Mucosa of descending colon (tissue), 3 donors: Measurements from ENCODE around the gene FAM118A. TPM values are rescaled to one million over a fixed set of nuclear protein-coding genes. Genes with fewer than 3 reads are reported as not detected.

ENCODE experiments used
- ATAC-seq: fragments of 200-7000 bp; cut with Tn5 transposase; one replicate; pipeline ENCODE4 v1.9.1; 2020; ENCODE audit warnings: mild to moderate bottlenecking, moderate library complexity
- DNase-seq, 3 donors: peaks; one replicate each; pipeline ENCODE4 v3.0.0-alpha.2; 2020
- H3K36me3 ChIP-seq: fragments of 200-600 bp; one replicate; pipeline ENCODE4 v1.8.0; 2021; ENCODE audit warnings: low read depth, mild to moderate bottlenecking
- H3K4me1 ChIP-seq: fragments of 200-600 bp; one replicate; pipeline ENCODE4 v1.8.0; 2021; ENCODE audit warnings: low read depth, mild to moderate bottlenecking
- H3K4me3 ChIP-seq: fragments of 200-600 bp; one replicate; pipeline ENCODE4 v1.8.0; 2021; ENCODE audit warnings: mild to moderate bottlenecking
- H3K9me3 ChIP-seq: fragments of 200-600 bp; one replicate; pipeline ENCODE4 v1.8.0; 2021; ENCODE audit warnings: mild to moderate bottlenecking
- intact Hi-C, 2 donors: fragments of 100-400 bp; cut with DNase I in 1 of 2; cut with micrococcal nuclease in 1 of 2; formaldehyde crosslinking; loops; one replicate each; pipeline versions ENCODE4 v1.11.0 to v1.11.1; 2022; cut with DNase I, micrococcal nuclease
- total RNA-seq, 3 donors: library from RNA; stranded (reverse); fragmentation: NEBNext Ultra II Directional in 2 of 3; extraction: Animal tissue kit (Norgen Biotek cat#: 25700) in 2 of 3; gene quantifications; one replicate each; pipeline versions ENCODE4 v1.2.1 to v1.2.4, GENCODE V29; 2021 to 2023
- TF ChIP-seq, protein P1 (sequence below): fragments of 200-600 bp; IDR thresholded peaks from one replicate; pipeline ENCODE4 v1.8.0; 2022; ENCODE audit warnings: antibody characterized with exemption, mild to moderate bottlenecking
- donor health status: DM: no; HTN: no; CAD: no; lungs with moderate emphysema.
- donor health status: DM: no; HTN: no; CAD: no.
- donor health status: DM: no; HTN: yes; CAD: no.

FAM118A gene
- total RNA-seq, 3 donors from 2014 or later = 50.1 to 86.0 (median 55.1) TPM

- no peak for DNase-seq
- TF ChIP-seq, protein P1, sequence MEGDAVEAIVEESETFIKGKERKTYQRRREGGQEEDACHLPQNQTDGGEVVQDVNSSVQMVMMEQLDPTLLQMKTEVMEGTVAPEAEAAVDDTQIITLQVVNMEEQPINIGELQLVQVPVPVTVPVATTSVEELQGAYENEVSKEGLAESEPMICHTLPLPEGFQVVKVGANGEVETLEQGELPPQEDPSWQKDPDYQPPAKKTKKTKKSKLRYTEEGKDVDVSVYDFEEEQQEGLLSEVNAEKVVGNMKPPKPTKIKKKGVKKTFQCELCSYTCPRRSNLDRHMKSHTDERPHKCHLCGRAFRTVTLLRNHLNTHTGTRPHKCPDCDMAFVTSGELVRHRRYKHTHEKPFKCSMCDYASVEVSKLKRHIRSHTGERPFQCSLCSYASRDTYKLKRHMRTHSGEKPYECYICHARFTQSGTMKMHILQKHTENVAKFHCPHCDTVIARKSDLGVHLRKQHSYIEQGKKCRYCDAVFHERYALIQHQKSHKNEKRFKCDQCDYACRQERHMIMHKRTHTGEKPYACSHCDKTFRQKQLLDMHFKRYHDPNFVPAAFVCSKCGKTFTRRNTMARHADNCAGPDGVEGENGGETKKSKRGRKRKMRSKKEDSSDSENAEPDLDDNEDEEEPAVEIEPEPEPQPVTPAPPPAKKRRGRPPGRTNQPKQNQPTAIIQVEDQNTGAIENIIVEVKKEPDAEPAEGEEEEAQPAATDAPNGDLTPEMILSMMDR = no peak
- intact Hi-C loops = loop anchor here in 1 of 2 donors (10.0 kb wide), 1 partner anchor 100 kb away; no protein-coding TSS in a partner anchor
- Histone ChIP-seq H3K36me3 (no peaks in the 10 kb centered on the region), H3K4me1 (no peaks in the 10 kb centered on the region), H3K4me3 (no peak overlapping the region), H3K9me3 (no peaks in the 10 kb centered on the region)
- no peak for ATAC-seq
Measured at GRCh38 chr22:45334528-45334927, 24.8 kb downstream of the FAM118A start.

DNA sequence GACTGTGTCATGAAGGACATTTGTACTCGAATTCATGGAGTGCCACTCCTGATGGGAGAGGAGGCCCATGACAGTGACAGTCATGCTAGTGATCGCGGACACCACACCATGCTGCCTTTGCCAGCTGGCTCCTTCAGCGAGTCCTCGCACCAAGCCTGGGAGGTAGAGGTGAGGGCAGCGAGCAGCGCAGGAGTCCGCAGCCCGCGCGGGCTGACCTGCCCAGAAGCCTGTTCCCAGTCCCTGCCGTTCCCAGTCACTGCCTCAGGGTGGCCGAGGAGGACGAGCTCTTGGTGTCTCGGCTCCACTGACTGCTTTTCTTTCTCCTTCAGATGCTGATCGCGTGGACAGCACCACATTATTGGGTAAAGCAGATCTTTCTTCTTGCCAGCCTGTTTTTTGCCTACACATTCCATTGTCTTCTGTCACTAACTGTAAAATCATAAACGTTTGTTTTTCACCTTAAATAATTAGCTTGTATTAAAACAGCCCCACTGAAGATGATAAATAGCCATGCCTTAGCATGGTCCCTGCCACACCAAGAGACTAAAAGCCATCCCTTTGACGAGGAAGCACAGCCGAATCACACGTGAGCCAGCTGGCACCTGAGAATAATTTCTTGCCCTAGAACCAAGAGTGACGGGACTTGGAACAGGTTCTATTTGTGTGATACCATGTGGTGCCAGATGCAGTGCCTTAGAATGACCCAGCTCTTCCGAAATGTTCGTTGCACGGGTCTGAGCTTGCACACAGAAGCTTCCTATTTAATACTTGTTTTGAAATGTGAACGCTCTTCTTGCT is 25.5 kb downstream of the FAM118A start:
- DNase-seq (no peak), ATAC-seq (no peak)
- Histone ChIP-seq H3K9me3 (no peaks in the 10 kb centered on the region), H3K4me3 (no peak overlapping the region), H3K36me3 (no peaks in the 10 kb centered on the region), H3K4me1 (no peaks in the 10 kb centered on the region)
- TF ChIP-seq, protein P1 = no peak
- intact Hi-C loops = loop anchor here in 1 of 2 donors (10.0 kb wide), 1 partner anchor 100 kb away; no protein-coding TSS in a partner anchor

GRCh38 chr22:45335854-45336522 is 26.3 kb downstream of the FAM118A start:
- no peak for ATAC-seq
- no peaks in the 10 kb centered on the region for H3K36me3 ChIP-seq

DNA sequence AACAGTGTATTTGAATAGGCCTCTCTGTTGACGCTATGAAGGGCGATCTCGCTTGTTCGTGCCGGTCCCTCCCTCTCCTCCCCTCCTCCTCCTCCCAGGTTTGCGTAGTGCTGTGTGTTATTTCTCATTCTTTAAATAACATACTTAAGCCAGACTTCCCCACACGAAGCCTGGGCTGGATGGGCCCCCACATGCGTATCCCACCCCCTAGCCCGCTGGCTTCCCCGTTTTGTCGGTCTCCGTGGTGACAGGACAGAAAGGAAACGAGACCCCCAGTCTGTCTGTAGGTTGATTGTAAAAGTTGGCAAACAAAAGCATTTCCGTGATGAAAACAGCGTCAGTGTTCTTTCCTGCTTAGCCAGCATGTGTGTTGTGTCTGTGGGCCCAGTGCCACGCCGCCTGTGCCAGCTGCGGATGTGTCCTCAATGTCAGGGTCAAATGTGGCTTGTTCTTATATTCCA is 27.3 kb downstream of the FAM118A start:
- no peaks in the 10 kb centered on the region for H3K9me3 ChIP-seq
- TF ChIP-seq, protein P1 = no peak
- DNase-seq (peak; percentile 58 to 68 (median 60)), ATAC-seq (peak; percentile 79)
- H3K4me3 ChIP-seq = no peak overlapping the region
- H3K36me3 ChIP-seq = no peaks in the 10 kb centered on the region
- H3K4me1 ChIP-seq = no peaks in the 10 kb centered on the region
- intact Hi-C loops = loop anchor here in 1 of 2 donors (10.0 kb wide), 1 partner anchor 98 kb away; no protein-coding TSS in a partner anchor

More at GRCh38 chr22:45335854-45336522, 26.3 kb downstream of the FAM118A start:
- intact Hi-C loops = loop anchor here in 1 of 2 donors (10.0 kb wide), 1 partner anchor 99 kb away; no protein-coding TSS in a partner anchor
- H3K4me1 ChIP-seq = no peaks in the 10 kb centered on the region
- no peaks in the 10 kb centered on the region for H3K9me3 ChIP-seq
- TF ChIP-seq, protein P1 = no peak
- no peak overlapping the region for H3K4me3 ChIP-seq
- no peak for DNase-seq

GRCh38 chr22:45337536-45337935 is 27.8 kb downstream of the FAM118A start:
- ATAC-seq (no peak), DNase-seq (no peak)
- TF ChIP-seq, protein P1 = no peak
- intact Hi-C loops = loop anchor here in 1 of 2 donors (10.0 kb wide), 1 partner anchor 97 kb away; no protein-coding TSS in a partner anchor
- Histone ChIP-seq H3K4me1 (no peaks in the 10 kb centered on the region), H3K4me3 (no peak overlapping the region), H3K36me3 (no peaks in the 10 kb centered on the region), H3K9me3 (no peaks in the 10 kb centered on the region)
